Body of pancreas (tissue), 4 donors: Measurements from ENCODE around the gene SPIRE1.

ENCODE experiments used
- POLR2A ChIP-seq, 3 donors: fragments of 450-650 bp; IDR thresholded peaks; one replicate each; pipeline ENCODE4 v1.6.1; 2016; ENCODE audit warnings: antibody characterized with exemption in 3 of 3, mild to moderate bottlenecking in 2 of 3
- TF ChIP-seq, protein P1 (sequence below), 7 experiments: fragments of 450-650 bp in 4 of 7; fragments of 200-600 bp in 3 of 7; sonication (generic) in 3 of 7; IDR thresholded peaks; one replicate each; pipeline ENCODE4 v1.5.1; 2016 to 2019; ENCODE audit warnings: antibody characterized with exemption in 7 of 7

- TF ChIP-seq POLR2A (IDR thresholded peaks at IDR 0.05), result no peak
- TF ChIP-seq, protein P1, sequence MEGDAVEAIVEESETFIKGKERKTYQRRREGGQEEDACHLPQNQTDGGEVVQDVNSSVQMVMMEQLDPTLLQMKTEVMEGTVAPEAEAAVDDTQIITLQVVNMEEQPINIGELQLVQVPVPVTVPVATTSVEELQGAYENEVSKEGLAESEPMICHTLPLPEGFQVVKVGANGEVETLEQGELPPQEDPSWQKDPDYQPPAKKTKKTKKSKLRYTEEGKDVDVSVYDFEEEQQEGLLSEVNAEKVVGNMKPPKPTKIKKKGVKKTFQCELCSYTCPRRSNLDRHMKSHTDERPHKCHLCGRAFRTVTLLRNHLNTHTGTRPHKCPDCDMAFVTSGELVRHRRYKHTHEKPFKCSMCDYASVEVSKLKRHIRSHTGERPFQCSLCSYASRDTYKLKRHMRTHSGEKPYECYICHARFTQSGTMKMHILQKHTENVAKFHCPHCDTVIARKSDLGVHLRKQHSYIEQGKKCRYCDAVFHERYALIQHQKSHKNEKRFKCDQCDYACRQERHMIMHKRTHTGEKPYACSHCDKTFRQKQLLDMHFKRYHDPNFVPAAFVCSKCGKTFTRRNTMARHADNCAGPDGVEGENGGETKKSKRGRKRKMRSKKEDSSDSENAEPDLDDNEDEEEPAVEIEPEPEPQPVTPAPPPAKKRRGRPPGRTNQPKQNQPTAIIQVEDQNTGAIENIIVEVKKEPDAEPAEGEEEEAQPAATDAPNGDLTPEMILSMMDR (IDR thresholded peaks at IDR 0.05), result no peak
Measured at GRCh38 chr18:12399231-12399630, 258.7 kb downstream of the SPIRE1 start.
